H9 (cell line): Measurements from ENCODE around the gene SPATA18. TPM values are rescaled to one million over a fixed set of nuclear protein-coding genes. Genes with fewer than 3 reads are reported as not detected.

Source experiments
- DNase-seq: peaks from one replicate; pipeline ENCODE4 v3.0.0-alpha.2; 2017
- H2AFZ ChIP-seq: one replicate; pipeline ENCODE4 v1.6.1; 2013; ENCODE audit warnings: mild to moderate bottlenecking, low read length, control low read depth, moderate library complexity
- H2AK5ac ChIP-seq: 2 replicates; pipeline ENCODE4 v1.6.1; 2013; ENCODE audit warnings: low read length, control low read depth, mixed read lengths; ENCODE audit not compliant: insufficient read length
- H2BK120ac ChIP-seq: one replicate; pipeline ENCODE4 v1.6.1; 2013; ENCODE audit warnings: low read depth, mild to moderate bottlenecking, low read length, control low read depth, inconsistent platforms; ENCODE audit not compliant: poor library complexity, severe bottlenecking
- H2BK12ac ChIP-seq: 2 replicates; pipeline ENCODE4 v1.6.1; 2013; ENCODE audit warnings: low read length, control low read depth, mixed read lengths, low read depth; ENCODE audit not compliant: insufficient read length
- H2BK15ac ChIP-seq: 2 replicates; pipeline ENCODE4 v1.6.1; 2013; ENCODE audit warnings: low read depth, low read length, control low read depth
- H2BK20ac ChIP-seq: one replicate; pipeline ENCODE4 v1.6.1; 2013; ENCODE audit warnings: low read depth, mild to moderate bottlenecking, low read length, control low read depth, inconsistent platforms; ENCODE audit not compliant: poor library complexity, severe bottlenecking
- H2BK5ac ChIP-seq: 2 replicates; pipeline ENCODE4 v1.6.1; 2013; ENCODE audit warnings: low read length, control low read depth, mixed read lengths; ENCODE audit not compliant: insufficient read length
- H3K14ac ChIP-seq: 2 replicates; pipeline ENCODE4 v1.6.1; 2013; ENCODE audit warnings: low read length, control low read depth; ENCODE audit not compliant: insufficient read depth
- H3K18ac ChIP-seq: 2 replicates; pipeline ENCODE4 v1.6.1; 2013; ENCODE audit warnings: low read depth, mild to moderate bottlenecking, mixed read lengths, low read length, control low read depth; ENCODE audit not compliant: insufficient read length
- H3K23ac ChIP-seq: 2 replicates; pipeline ENCODE4 v1.6.1; 2013; ENCODE audit warnings: low read length, control low read depth, mixed read lengths, low read depth; ENCODE audit not compliant: insufficient read length
- H3K23me2 ChIP-seq: 2 replicates; pipeline ENCODE4 v1.6.1; 2013; ENCODE audit warnings: low read depth, mild to moderate bottlenecking, mixed read lengths, low read length, control low read depth; ENCODE audit not compliant: insufficient read length, poor library complexity, severe bottlenecking
- H3K27ac ChIP-seq: 2 replicates; pipeline ENCODE4 v1.5.1; 2013; ENCODE audit warnings: low read length, control low read depth, mixed read lengths, low read depth; ENCODE audit not compliant: insufficient read length
- H3K27me3 ChIP-seq: 2 replicates; pipeline ENCODE4 v1.6.1; 2013; ENCODE audit warnings: low read length, control low read depth, inconsistent platforms; ENCODE audit not compliant: insufficient read depth
- H3K4ac ChIP-seq: 2 replicates; pipeline ENCODE4 v1.6.1; 2013; ENCODE audit warnings: low read depth, mild to moderate bottlenecking, control low read depth, inconsistent platforms, low read length, moderate library complexity
- H3K4me1 ChIP-seq: 2 replicates; pipeline ENCODE4 v1.6.1; 2013; ENCODE audit warnings: low read length, control low read depth, inconsistent platforms; ENCODE audit not compliant: insufficient read depth
- H3K4me2 ChIP-seq: 2 replicates; pipeline ENCODE4 v1.6.1; 2013; ENCODE audit warnings: low read length, control low read depth, mixed read lengths; ENCODE audit not compliant: insufficient read length, insufficient read depth
- H3K56ac ChIP-seq: 2 replicates; pipeline ENCODE4 v1.6.1; 2013; ENCODE audit warnings: low read depth, mild to moderate bottlenecking, mixed read lengths, low read length, control low read depth; ENCODE audit not compliant: insufficient read length
- H3K79me1 ChIP-seq: 2 replicates; pipeline ENCODE4 v1.6.1; 2013; ENCODE audit warnings: low read depth, mild to moderate bottlenecking, moderate library complexity, low read length, control low read depth, inconsistent platforms; ENCODE audit not compliant: insufficient read depth, poor library complexity, severe bottlenecking
- H3K79me2 ChIP-seq: 2 replicates; pipeline ENCODE4 v1.6.1; 2013; ENCODE audit warnings: low read length, control low read depth, inconsistent platforms; ENCODE audit not compliant: insufficient read depth
- H3K9ac ChIP-seq: 2 replicates; pipeline ENCODE4 v1.6.1; 2013; ENCODE audit warnings: low read length, control low read depth, mixed read lengths; ENCODE audit not compliant: insufficient read length; ENCODE audit errors: extremely low read depth
- H3K9me3 ChIP-seq: one replicate; pipeline ENCODE4 v1.6.1; 2013; ENCODE audit warnings: low read depth, low read length, inconsistent platforms; ENCODE audit not compliant: control insufficient read depth
- H3T11ph ChIP-seq: one replicate; pipeline ENCODE4 v1.6.1; 2013; ENCODE audit warnings: mild to moderate bottlenecking, low read length, control low read depth, inconsistent platforms
- H4K20me1 ChIP-seq: one replicate; pipeline ENCODE4 v1.6.1; 2013; ENCODE audit not compliant: control insufficient read depth, insufficient read length, insufficient read depth
- H4K5ac ChIP-seq: 2 replicates; pipeline ENCODE4 v1.6.1; 2013; ENCODE audit warnings: low read depth, mild to moderate bottlenecking, mixed read lengths, low read length, control low read depth; ENCODE audit not compliant: insufficient read length
- H4K8ac ChIP-seq: replicated peaks from 2 replicates; pipeline ENCODE4 v1.6.1; 2013; ENCODE audit warnings: low read length, control low read depth, mixed read lengths, low read depth; ENCODE audit not compliant: insufficient read length
- H4K91ac ChIP-seq: 2 replicates; pipeline ENCODE4 v1.6.1; 2013; ENCODE audit warnings: low read depth, mild to moderate bottlenecking, moderate library complexity, mixed read lengths, low read length, control low read depth; ENCODE audit not compliant: insufficient read length
- H3K27ac Mint-ChIP-seq, 3 experiments: 2 replicates in 2 of 3; 3 replicates in 1 of 3; pipeline ENCODE4 v1.8.0; 2020 to 2021; ENCODE audit warnings: mixed read lengths in 3 of 3, mild to moderate bottlenecking in 1 of 3, moderate library complexity in 1 of 3
- H3K27me3 Mint-ChIP-seq: 2 replicates; pipeline ENCODE4 v1.8.0; 2021; ENCODE audit warnings: low read depth, mild to moderate bottlenecking, moderate library complexity, mixed read lengths
- H3K36me3 Mint-ChIP-seq, 3 experiments: 2 replicates in 2 of 3; 3 replicates in 1 of 3; pipeline ENCODE4 v1.8.0; 2020 to 2021; ENCODE audit warnings: low read depth in 3 of 3, mixed read lengths in 3 of 3; ENCODE audit not compliant: insufficient read depth in 1 of 3
- H3K4me1 Mint-ChIP-seq, 2 experiments: 2 replicates each; pipeline ENCODE4 v1.8.0; 2020; ENCODE audit warnings: mixed read lengths in 2 of 2
- H3K4me3 Mint-ChIP-seq, 2 experiments: 2 replicates in 1 of 2; 3 replicates in 1 of 2; pipeline ENCODE4 v1.8.0; 2020 to 2021; ENCODE audit warnings: mild to moderate bottlenecking in 2 of 2, mixed read lengths in 2 of 2, moderate library complexity in 1 of 2
- H3K9me3 Mint-ChIP-seq, 2 experiments: 2 replicates in 1 of 2; 3 replicates in 1 of 2; pipeline ENCODE4 v1.8.0; 2020; ENCODE audit warnings: mild to moderate bottlenecking in 2 of 2, mixed read lengths in 2 of 2, moderate library complexity in 1 of 2
- WGBS: extraction: QIAGEN DNeasy Blood & Tissue Kit; methylation state at CpG from one replicate; pipeline ENCODE4 v1.1.7; 2013; ENCODE audit warnings: missing lambda C conversion rate, low lambda C conversion rate, mixed read lengths; ENCODE audit not compliant: insufficient read length; ENCODE audit errors: extremely low coverage; 5-methylcytosine and 5-hydroxymethylcytosine counted together
- total RNA-seq: library from RNA; stranded (reverse); gene quantifications from 2 replicates; pipeline ENCODE4 v1.2.1, GENCODE V29; 2021
- TF ChIP-seq, protein P1 (sequence below): fragments of 200-600 bp; sonication (generic); conservative IDR thresholded peaks from 3 replicates; pipeline ENCODE4 v1.8.0; 2021; ENCODE audit warnings: antibody characterized with exemption, mild to moderate bottlenecking

The SPATA18 gene
- total RNA-seq, 1 experiment from 2014 or later, result 3.9 TPM

DNA sequence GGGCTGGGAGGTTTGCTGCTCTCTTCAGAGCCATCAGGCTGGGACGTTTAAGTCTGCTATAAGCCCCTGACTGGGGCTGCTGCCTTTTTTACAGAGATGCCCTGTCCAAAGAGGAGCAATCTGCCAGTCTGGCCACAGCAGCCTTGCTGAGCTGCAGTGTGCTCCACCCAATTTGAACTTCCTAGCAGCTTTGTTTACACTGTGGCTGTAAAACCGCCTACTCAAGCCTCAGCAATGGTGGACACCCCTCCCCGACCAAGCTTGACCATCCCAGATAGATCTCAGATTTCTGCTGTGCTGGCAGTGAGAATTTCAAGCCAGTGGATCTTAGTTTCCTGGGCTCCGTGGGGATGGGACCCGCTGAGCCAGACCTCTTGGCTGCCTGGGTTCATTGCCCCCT is 40.7 kb downstream of the SPATA18 start:
- no peak overlapping the region for H2BK20ac ChIP-seq
- H3K27me3 ChIP-seq, result no peaks in the 10 kb centered on the region
- no peaks in the 10 kb centered on the region for H4K20me1 ChIP-seq
- H3K79me2 ChIP-seq, result no peaks in the 10 kb centered on the region
- H4K91ac ChIP-seq, result no peak overlapping the region
- H3K9me3 Mint-ChIP-seq, result peaks cover 0 to 3% of the 10 kb centered on the region in 2 experiments; a peak in 2 of 5 replicates
- no peak overlapping the region for H3K4me2 ChIP-seq
- peaks cover 4 to 8% of the 10 kb centered on the region in 2 experiments; a peak in 3 of 4 replicates for H3K4me1 Mint-ChIP-seq
- no peak overlapping the region for H3K27ac ChIP-seq
- no peak overlapping the region for H3K9ac ChIP-seq
- H3K9me3 ChIP-seq, result no peaks in the 10 kb centered on the region
- no peaks in the 10 kb centered on the region for H3K4me1 ChIP-seq
- H3K4ac ChIP-seq, result no peak overlapping the region
- H3K36me3 Mint-ChIP-seq, result no peaks in the 10 kb centered on the region; a peak in 1 of 7 replicates
- H3T11ph ChIP-seq, result no peak overlapping the region
- H3K4me3 Mint-ChIP-seq, result no peak overlapping the region
- no peak overlapping the region for H3K23ac ChIP-seq
- TF ChIP-seq, protein P1, sequence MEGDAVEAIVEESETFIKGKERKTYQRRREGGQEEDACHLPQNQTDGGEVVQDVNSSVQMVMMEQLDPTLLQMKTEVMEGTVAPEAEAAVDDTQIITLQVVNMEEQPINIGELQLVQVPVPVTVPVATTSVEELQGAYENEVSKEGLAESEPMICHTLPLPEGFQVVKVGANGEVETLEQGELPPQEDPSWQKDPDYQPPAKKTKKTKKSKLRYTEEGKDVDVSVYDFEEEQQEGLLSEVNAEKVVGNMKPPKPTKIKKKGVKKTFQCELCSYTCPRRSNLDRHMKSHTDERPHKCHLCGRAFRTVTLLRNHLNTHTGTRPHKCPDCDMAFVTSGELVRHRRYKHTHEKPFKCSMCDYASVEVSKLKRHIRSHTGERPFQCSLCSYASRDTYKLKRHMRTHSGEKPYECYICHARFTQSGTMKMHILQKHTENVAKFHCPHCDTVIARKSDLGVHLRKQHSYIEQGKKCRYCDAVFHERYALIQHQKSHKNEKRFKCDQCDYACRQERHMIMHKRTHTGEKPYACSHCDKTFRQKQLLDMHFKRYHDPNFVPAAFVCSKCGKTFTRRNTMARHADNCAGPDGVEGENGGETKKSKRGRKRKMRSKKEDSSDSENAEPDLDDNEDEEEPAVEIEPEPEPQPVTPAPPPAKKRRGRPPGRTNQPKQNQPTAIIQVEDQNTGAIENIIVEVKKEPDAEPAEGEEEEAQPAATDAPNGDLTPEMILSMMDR, result no peak
- H3K27ac Mint-ChIP-seq, result no peak overlapping the region
- H3K23me2 ChIP-seq, result no peaks in the 10 kb centered on the region
- no CpG with 5 or more reads among the region's 5 CpGs for WGBS
- no peak overlapping the region for H2AK5ac ChIP-seq
- no peak overlapping the region for H3K14ac ChIP-seq
- H2BK120ac ChIP-seq, result no peak overlapping the region
- no peak overlapping the region for H2BK15ac ChIP-seq
- no peak overlapping the region for H4K5ac ChIP-seq
- H3K27me3 Mint-ChIP-seq, result peaks cover 5% of the 10 kb centered on the region
- H4K8ac ChIP-seq, result no peak overlapping the region
- no peak overlapping the region for H3K56ac ChIP-seq
- DNase-seq, result no peak
- H3K79me1 ChIP-seq, result no peaks in the 10 kb centered on the region
- no peak overlapping the region for H2BK5ac ChIP-seq
- no peak overlapping the region for H2AFZ ChIP-seq
- no peak overlapping the region for H3K18ac ChIP-seq
- H2BK12ac ChIP-seq, result no peak overlapping the region
